ENCODE data around the gene CHMP4A. TPM values are rescaled to one million over a fixed set of nuclear protein-coding genes. Genes with fewer than 3 reads are reported as not detected.

CHMP4A gene
- total and polyA plus RNA-seq, 2 of the 13 experiments (the other 11 are each of a cell fraction or from before 2014, with no cell fraction given) = 83.6 to 113 TPM

DNA sequence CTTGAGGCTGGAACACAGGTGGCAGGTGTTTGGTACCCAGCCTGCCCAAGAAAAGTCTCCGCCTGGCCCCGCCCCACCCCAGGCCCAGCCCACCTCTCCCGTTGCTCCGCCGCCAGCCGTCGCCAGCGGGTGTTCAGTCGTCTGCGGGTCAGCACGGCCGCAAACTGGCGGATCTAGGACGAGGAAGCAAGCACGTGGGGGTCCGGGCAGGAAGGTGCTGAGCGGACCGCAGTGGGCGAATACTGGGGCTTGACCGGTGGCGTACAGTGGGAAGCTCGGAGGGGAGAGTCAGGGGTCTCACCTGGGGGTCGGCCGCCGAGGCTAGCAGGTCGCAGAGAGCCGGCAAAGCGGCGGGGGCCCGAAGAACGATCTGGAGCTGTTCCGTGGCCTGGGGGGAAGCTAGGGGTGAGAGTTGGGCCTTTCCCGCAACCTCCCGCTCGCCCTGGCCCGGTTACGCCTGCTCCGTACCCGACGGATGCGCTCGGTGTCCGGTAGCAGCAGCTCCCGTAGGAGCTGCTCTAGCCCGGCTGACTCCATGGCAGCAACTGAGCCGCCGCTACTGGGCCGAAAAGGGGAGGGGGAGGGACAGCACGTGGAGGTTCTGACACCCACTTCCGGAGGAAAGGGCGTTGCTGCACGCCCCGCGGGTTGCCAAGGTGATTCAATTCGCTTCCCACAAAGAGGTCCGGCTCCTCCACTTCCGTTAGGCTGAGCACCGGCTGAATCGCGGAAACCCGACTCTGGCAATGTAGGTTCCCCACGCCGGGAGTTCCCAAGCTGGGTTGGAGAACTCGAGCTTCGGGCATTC lies 24.8 kb downstream of the CHMP4A start, which contains the start of gene IPO4 (continued):
- TF ChIP-seq, protein P1, sequence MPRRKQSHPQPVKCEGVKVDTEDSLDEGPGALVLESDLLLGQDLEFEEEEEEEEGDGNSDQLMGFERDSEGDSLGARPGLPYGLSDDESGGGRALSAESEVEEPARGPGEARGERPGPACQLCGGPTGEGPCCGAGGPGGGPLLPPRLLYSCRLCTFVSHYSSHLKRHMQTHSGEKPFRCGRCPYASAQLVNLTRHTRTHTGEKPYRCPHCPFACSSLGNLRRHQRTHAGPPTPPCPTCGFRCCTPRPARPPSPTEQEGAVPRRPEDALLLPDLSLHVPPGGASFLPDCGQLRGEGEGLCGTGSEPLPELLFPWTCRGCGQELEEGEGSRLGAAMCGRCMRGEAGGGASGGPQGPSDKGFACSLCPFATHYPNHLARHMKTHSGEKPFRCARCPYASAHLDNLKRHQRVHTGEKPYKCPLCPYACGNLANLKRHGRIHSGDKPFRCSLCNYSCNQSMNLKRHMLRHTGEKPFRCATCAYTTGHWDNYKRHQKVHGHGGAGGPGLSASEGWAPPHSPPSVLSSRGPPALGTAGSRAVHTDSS (CRISPR knock-in tag; conservative IDR thresholded peaks at IDR 0.05) = peak; percentile 98; the same call in 1 of the 2 replicates
- no peak for TF ChIP-seq ZNF75D (CRISPR knock-in tag; IDR thresholded peaks at IDR 0.05; ENCODE audit: borderline replicate concordance)
- no peak for TF ChIP-seq GABPA (IDR thresholded peaks at IDR 0.05; ENCODE audit: low read depth, low read length)
- no peak for TF ChIP-seq GABPA (CRISPR knock-in tag; IDR thresholded peaks at IDR 0.05; ENCODE audit: low read depth)
- TF ChIP-seq THAP11 (CRISPR knock-in tag; IDR thresholded peaks at IDR 0.05) = peak; percentile 98
- peak; percentile 99 for TF ChIP-seq KDM4B (CRISPR knock-in tag; IDR thresholded peaks at IDR 0.05)
- TF ChIP-seq SOX13 (IDR thresholded peaks at IDR 0.05) = peak; percentile 62
- peak in 1 of 2 experiments; percentile 86; a peak in 3 of 4 replicates for TF ChIP-seq SOX13 (CRISPR knock-in tag; conservative IDR thresholded peaks at IDR 0.05 in 1 of 2, IDR thresholded peaks at IDR 0.05 in 1 of 2)
- peak; percentile 98 for TF ChIP-seq KDM3A (CRISPR knock-in tag; IDR thresholded peaks at IDR 0.05; ENCODE audit: low read depth)
- TF ChIP-seq ZNF790 (CRISPR knock-in tag; IDR thresholded peaks at IDR 0.05; ENCODE audit: borderline replicate concordance) = peak; percentile 88
- TF ChIP-seq, protein P2, sequence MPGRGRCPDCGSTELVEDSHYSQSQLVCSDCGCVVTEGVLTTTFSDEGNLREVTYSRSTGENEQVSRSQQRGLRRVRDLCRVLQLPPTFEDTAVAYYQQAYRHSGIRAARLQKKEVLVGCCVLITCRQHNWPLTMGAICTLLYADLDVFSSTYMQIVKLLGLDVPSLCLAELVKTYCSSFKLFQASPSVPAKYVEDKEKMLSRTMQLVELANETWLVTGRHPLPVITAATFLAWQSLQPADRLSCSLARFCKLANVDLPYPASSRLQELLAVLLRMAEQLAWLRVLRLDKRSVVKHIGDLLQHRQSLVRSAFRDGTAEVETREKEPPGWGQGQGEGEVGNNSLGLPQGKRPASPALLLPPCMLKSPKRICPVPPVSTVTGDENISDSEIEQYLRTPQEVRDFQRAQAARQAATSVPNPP (CRISPR knock-in tag; IDR thresholded peaks at IDR 0.05) = peak; percentile 98
- peak; percentile 66 for TF ChIP-seq MEIS2 (CRISPR knock-in tag; IDR thresholded peaks at IDR 0.05)
- peak; percentile 92 for TF ChIP-seq MTA1 (CRISPR knock-in tag; IDR thresholded peaks at IDR 0.05; ENCODE audit: borderline replicate concordance)
- peak; percentile 100 for TF ChIP-seq RBM22 (optimal IDR thresholded peaks at IDR 0.05; ENCODE audit: low read length)
- peak; percentile 95 for TF ChIP-seq SMAD9 (CRISPR knock-in tag; IDR thresholded peaks at IDR 0.05)
- TF ChIP-seq RORA (CRISPR knock-in tag; IDR thresholded peaks at IDR 0.05) = no peak
- TF ChIP-seq, protein P3, sequence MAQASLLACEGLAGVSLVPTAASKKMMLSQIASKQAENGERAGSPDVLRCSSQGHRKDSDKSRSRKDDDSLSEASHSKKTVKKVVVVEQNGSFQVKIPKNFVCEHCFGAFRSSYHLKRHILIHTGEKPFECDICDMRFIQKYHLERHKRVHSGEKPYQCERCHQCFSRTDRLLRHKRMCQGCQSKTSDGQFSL (CRISPR knock-in tag; IDR thresholded peaks at IDR 0.05) = peak; percentile 84
- no peak for TF ChIP-seq ZNF737 (CRISPR knock-in tag; IDR thresholded peaks at IDR 0.05; ENCODE audit: borderline replicate concordance)
- TF ChIP-seq, protein P4, sequence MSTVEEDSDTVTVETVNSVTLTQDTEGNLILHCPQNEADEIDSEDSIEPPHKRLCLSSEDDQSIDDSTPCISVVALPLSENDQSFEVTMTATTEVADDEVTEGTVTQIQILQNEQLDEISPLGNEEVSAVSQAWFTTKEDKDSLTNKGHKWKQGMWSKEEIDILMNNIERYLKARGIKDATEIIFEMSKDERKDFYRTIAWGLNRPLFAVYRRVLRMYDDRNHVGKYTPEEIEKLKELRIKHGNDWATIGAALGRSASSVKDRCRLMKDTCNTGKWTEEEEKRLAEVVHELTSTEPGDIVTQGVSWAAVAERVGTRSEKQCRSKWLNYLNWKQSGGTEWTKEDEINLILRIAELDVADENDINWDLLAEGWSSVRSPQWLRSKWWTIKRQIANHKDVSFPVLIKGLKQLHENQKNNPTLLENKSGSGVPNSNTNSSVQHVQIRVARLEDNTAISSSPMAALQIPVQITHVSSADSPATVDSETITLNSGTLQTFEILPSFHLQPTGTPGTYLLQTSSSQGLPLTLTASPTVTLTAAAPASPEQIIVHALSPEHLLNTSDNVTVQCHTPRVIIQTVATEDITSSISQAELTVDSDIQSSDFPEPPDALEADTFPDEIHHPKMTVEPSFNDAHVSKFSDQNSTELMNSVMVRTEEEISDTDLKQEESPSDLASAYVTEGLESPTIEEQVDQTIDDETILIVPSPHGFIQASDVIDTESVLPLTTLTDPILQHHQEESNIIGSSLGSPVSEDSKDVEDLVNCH (CRISPR knock-in tag; IDR thresholded peaks at IDR 0.05) = no peak
- TF ChIP-seq, protein P5, sequence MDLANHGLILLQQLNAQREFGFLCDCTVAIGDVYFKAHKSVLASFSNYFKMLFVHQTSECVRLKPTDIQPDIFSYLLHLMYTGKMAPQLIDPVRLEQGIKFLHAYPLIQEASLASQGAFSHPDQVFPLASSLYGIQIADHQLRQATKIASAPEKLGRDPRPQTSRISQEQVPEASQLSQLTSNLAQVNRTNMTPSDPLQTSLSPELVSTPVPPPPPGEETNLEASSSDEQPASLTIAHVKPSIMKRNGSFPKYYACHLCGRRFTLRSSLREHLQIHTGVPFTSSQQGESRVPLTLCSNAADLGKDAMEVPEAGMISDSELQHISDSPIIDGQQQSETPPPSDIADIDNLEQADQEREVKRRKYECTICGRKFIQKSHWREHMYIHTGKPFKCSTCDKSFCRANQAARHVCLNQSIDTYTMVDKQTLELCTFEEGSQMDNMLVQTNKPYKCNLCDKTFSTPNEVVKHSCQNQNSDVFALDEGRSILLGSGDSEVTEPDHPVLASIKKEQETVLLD (CRISPR knock-in tag; IDR thresholded peaks at IDR 0.05; ENCODE audit: low read depth) = no peak
- TF ChIP-seq FLYWCH1 (CRISPR knock-in tag; IDR thresholded peaks at IDR 0.05) = no peak; the same call in 1 of the 2 replicates
- TF ChIP-seq KLF6 (CRISPR knock-in tag; IDR thresholded peaks at IDR 0.05) = peak; percentile 98
- peak; percentile 93 for TF ChIP-seq PITX1 (CRISPR knock-in tag; IDR thresholded peaks at IDR 0.05)
- TF ChIP-seq HOXD1 (CRISPR knock-in tag; IDR thresholded peaks at IDR 0.05) = peak; percentile 96

Data from HepG2 (cell line).